ENCODE results near the gene TBPL1.

DNA sequence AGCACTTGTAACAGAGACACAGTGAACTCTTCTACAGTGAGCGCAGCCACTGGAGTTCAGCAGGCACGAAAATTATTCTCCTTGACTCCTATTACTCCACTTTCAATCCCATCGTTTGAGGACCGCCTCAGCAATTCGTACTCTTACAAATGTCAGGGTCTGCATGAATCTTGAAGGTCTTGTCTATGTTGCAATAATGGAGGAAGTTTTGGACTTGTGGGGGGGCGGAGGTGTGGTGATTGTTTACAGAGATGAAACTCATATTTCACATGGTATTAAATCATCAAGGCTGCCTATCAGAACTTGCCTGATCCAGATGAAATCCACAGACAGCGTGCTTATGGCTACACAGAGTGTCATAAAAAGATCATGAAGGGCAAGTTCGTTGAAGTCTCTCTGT, 57.4 kb downstream of the TBPL1 start:
- TF ChIP-seq, protein P1, sequence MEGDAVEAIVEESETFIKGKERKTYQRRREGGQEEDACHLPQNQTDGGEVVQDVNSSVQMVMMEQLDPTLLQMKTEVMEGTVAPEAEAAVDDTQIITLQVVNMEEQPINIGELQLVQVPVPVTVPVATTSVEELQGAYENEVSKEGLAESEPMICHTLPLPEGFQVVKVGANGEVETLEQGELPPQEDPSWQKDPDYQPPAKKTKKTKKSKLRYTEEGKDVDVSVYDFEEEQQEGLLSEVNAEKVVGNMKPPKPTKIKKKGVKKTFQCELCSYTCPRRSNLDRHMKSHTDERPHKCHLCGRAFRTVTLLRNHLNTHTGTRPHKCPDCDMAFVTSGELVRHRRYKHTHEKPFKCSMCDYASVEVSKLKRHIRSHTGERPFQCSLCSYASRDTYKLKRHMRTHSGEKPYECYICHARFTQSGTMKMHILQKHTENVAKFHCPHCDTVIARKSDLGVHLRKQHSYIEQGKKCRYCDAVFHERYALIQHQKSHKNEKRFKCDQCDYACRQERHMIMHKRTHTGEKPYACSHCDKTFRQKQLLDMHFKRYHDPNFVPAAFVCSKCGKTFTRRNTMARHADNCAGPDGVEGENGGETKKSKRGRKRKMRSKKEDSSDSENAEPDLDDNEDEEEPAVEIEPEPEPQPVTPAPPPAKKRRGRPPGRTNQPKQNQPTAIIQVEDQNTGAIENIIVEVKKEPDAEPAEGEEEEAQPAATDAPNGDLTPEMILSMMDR (IDR thresholded peaks at IDR 0.05): no peak
- no peak for TF ChIP-seq POLR2A (IDR thresholded peaks at IDR 0.05)

Data from prostate gland (tissue), 2 donors.